ENCODE data around the gene CSPG4. TPM values are rescaled to one million over a fixed set of nuclear protein-coding genes. Genes with fewer than 3 reads are reported as not detected.
"Not testable (repeated sequence)": the region's sequence is repeated elsewhere in the genome, so short reads cannot be mapped to it uniquely, and the experiment has no call there.

CSPG4 gene
- total RNA-seq, 2 experiments from 2014 or later = 0.07 TPM; not detected in 1

DNA sequence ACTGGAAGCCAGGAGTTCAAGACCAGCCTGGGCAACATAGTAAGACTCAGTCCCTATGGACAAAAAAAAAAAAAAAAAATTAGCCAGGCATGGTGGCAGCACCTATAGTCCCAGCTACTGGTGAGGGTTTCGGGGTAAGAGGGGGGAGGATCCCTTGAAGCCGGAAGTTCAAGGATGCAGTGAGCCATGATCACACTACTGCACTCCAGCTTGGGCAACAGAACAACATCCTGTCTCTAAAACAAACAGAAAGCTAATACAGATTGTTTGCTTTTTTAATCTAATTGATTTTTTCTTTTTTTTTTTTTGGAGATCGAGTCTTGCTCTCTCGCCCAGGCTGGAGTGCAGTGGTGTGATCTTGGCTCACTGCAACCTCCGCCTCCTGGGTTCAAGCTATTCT, 71.0 kb downstream of the CSPG4 start:
- Mint-ChIP-seq H3K4me3 (no peak overlapping the region), H3K9me3 (ENCODE audit: low read depth) (no peaks in the 10 kb centered on the region), H3K27me3 (peaks cover 6% of the 10 kb centered on the region), H3K27ac (no peak overlapping the region), H3K36me3 (peaks cover 16% of the 10 kb centered on the region), H3K4me1 (peaks cover 29% of the 10 kb centered on the region)
- CTCF ChIA-PET = interaction anchor here (0.7 to 5.7 kb wide), 13 partner anchors 10 to 273 kb away, joined by 3 to 68 read pairs (median 16); partner anchors contain the start of genes MAN2C1, PTPN9, SIN3A and SNUPN
- ATAC-seq (no peak), DNase-seq (no peak)

DNA sequence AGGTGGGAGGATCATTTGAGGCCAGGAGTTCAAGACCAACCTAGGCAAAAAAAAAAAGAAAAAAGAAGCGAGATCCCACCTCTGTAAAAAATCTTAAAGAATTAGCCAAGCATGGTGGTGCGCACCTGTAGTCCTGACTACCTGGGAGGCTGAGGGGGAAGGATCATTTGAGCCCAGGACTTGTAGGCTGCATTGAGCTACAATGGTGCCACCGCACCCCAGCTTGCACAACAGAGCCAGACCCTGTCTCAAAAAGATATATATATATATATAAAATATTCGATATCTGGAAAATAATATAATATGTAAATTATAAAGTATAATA, 71.5 kb downstream of the CSPG4 start:
- H3K27me3 Mint-ChIP-seq = peaks cover 2% of the 10 kb centered on the region
- no peaks in the 10 kb centered on the region for H3K9me3 Mint-ChIP-seq (ENCODE audit: low read depth)
- ATAC-seq (no peak), DNase-seq (no peak)
- peak overlapping the region; percentile 91 for H3K4me3 Mint-ChIP-seq
- peaks cover 16% of the 10 kb centered on the region for H3K36me3 Mint-ChIP-seq
- CTCF ChIA-PET = interaction anchor here (0.7 to 5.7 kb wide), 18 partner anchors 9 to 273 kb away, joined by 3 to 68 read pairs (median 6); partner anchors contain the start of genes MAN2C1, PTPN9, SIN3A and SNUPN
- H3K27ac Mint-ChIP-seq = peak overlapping the region; percentile 93
- peaks cover 29% of the 10 kb centered on the region for H3K4me1 Mint-ChIP-seq

DNA sequence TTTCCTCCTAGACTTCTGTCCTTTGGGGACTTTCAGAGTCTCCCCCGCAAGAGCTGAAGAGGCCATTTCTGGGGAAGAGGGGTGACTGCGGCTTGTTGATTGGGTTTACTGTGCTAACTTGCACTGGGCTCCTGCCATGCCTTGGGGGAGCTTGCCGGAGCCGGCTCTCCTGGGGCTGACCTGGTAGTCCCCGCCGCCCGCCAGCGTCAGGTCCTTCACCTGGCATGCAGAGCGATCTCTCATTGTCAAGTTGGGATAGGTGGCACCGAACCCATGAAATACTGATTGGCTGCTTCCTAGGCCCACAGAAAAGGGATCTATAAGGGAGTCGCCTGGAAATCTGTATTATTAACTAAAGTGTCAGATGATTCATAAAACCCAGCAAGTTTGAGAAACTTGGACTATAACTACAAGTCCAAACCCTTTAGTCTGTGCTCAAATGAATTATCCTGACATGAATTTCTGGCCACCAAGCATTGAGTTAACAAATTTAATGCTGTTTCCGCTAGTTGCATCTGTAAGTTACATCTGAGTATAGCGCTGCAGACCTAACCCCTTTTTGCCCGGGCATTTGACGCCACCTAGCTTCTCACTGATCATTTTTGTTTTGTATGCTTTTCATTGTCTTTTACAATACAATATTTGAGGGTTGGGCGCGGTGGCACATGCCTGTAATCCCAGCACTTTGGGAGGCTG, 72.0 kb downstream of the CSPG4 start:
- ATAC-seq = peak; percentile 60
- Mint-ChIP-seq H3K27ac (peak overlapping the region; percentile 93), H3K9me3 (ENCODE audit: low read depth) (no peaks in the 10 kb centered on the region), H3K4me1 (peaks cover 33% of the 10 kb centered on the region), H3K4me3 (peak overlapping the region; percentile 91), H3K27me3 (no peaks in the 10 kb centered on the region), H3K36me3 (peaks cover 16% of the 10 kb centered on the region)
- peak; percentile 82 for DNase-seq
- CTCF ChIA-PET = interaction anchor here (0.6 to 5.7 kb wide), 23 partner anchors 9 to 272 kb away, joined by 3 to 68 read pairs (median 5); partner anchors contain the start of genes MAN2C1, PTPN9, SIN3A and SNUPN

DNA sequence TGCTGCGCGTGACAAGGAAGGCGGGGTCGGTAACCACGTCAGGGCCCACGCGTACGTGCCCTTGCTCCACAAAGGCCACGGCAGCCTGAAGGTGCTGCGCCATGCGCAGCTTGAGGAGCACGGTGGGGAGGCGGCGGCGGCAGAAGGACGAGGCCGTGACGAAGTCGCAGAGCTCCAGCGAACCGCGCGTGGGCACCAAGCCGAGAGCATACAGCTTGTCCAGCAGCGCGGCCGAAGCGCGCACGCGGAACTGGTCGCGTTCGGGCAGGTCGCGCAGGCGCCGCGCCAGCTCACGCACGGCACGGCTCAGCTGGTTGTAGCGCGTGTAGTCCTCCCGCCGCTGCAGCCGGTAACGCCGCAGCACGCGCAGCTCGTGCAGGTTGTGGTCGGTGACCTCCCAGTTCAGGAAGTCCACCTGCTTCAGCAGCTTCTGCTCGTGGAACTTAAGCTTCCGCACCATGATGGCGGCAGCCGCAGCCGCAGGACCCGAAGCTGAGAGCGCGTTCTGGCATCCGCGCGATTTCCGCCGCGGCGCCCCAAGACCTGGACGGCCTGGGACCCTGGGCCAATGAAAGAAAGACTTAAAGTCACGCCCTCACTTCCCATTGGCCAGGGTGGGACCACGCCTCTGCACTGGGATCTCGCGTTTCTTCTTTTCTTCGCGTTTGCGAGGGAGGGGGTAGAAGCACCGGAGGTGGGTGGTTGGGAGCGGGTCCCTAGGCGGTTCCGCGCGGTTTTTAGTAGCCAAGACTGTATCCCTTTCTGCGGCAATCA, 72.8 kb downstream of the CSPG4 start, which contains the start of gene IMP3:
IMP3 (minus strand) TSS at position 516 of the 774 bp plus-strand sequence; CDS start at position 460, 56 bp downstream.
- Mint-ChIP-seq H3K4me3 (peak within 1 kb of the TSS; percentile 91), H3K27ac (peak within 1 kb of the TSS; percentile 93), H3K4me1 (peaks cover 35% of the 10 kb centered on the region), H3K27me3 (no peaks in the 10 kb centered on the region), H3K36me3 (peaks cover 16% of the 10 kb centered on the region), H3K9me3 (ENCODE audit: low read depth) (no peaks in the 10 kb centered on the region)
- ATAC-seq (peak; percentile 94), DNase-seq (peak; percentile 98)
- CTCF ChIA-PET = interaction anchor here (0.6 to 5.7 kb wide), 21 partner anchors 8 to 287 kb away, joined by 3 to 68 read pairs (median 6); partner anchors contain the start of genes MAN2C1, PTPN9, SIN3A and SNUPN

DNA sequence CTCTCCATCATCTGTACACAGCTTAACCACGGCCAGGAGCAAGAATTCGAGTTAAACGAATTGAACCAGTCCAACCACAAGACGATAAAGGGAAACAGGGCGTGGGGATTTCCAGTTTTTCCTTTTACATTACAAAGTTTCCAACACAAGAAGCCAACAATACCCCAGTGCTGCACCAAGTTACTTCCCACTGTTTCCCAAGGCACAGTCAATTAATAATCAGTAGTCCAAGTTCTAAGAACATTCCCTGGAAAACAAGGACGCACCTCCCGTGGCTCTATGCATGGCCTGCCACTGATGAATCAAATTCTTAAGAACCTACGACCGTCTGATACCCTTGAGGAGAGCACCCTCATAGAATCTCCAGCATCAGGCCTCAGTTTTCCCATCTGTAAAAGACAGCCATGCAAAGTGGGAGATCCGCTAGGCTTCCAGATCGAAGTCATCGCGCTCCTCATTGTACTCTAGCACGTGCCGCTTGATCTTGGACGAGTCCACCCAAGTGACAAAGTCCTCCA, 73.4 kb downstream of the CSPG4 start:
- peak overlapping the region; percentile 93 for H3K27ac Mint-ChIP-seq
- DNase-seq (no peak), ATAC-seq (no peak)
- peak overlapping the region; percentile 91 for H3K4me3 Mint-ChIP-seq
- peaks cover 16% of the 10 kb centered on the region for H3K36me3 Mint-ChIP-seq
- no peaks in the 10 kb centered on the region for H3K27me3 Mint-ChIP-seq
- CTCF ChIA-PET = interaction anchor here (0.6 to 5.7 kb wide), 17 partner anchors 8 to 286 kb away, joined by 3 to 68 read pairs (median 8); partner anchors contain the start of genes MAN2C1, PTPN9, SIN3A and SNUPN
- peaks cover 35% of the 10 kb centered on the region for H3K4me1 Mint-ChIP-seq
- no peaks in the 10 kb centered on the region for H3K9me3 Mint-ChIP-seq (ENCODE audit: low read depth)

DNA sequence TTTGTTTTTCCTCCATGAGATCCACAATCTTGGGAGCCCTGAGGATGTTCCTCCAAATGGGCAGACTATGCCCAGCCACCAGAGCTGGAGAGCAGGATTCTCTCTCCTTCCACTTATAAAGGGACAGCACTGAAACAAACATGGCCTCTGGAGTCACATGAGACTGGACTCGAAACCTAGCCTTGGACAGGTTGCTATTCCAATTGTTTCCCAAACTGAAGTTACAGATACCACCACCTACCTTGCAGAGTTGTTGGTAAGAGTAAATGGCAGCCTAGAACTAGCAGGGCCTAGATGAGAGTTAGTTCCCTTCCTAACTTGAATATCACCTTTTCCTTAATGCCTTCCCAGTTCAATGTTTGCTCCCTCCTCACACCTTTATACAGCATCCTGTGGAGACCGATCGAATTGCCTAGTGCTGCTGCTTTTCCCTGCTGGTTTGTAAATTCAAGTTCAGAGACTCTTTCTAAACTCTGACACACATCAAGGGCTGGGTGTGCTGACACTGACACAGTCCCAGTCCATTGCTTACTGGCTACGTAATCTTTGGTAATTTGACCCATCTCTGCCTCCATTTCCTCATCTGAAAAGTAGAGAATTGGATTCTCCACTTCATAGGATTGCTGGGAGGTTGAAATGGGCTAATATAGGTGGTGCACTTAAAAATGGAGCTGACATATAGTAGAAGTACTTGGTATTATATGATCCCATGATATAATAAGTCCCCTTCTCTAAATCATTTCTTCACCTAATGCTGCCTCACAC, 75.2 kb downstream of the CSPG4 start:
- H3K36me3 Mint-ChIP-seq = peaks cover 16% of the 10 kb centered on the region
- no peaks in the 10 kb centered on the region for H3K9me3 Mint-ChIP-seq (ENCODE audit: low read depth)
- CTCF ChIA-PET = interaction anchor here (0.8 to 5.7 kb wide), 9 partner anchors 10 to 269 kb away, joined by 3 to 68 read pairs (median 20); partner anchors contain the start of genes MAN2C1, SIN3A, SNUPN and SNX33
- peak overlapping the region; percentile 91 for H3K4me3 Mint-ChIP-seq
- peak overlapping the region; percentile 1 for H3K27ac Mint-ChIP-seq
- no peak for DNase-seq
- no peaks in the 10 kb centered on the region for H3K27me3 Mint-ChIP-seq
- ATAC-seq = no peak
- peaks cover 35% of the 10 kb centered on the region for H3K4me1 Mint-ChIP-seq

DNA sequence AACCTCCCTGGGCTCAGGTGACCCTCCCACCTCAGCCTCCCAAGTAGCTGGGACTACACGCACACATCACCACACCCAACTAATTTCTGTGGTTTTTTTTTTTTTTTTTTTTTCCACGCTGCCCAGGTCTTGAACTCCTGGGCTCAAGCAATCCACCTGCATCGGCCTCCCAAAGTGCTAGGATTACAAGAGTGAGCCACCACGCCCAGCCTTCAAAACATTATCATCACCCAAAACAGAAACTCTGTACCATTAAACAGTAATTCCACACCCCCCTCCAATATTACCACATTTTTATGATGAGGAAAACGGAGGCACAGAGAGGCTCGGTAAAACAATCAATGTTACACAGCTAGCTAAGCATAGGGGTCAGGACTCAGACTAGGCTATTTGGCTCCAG, 76.6 kb downstream of the CSPG4 start:
- Mint-ChIP-seq H3K27me3 (no peaks in the 10 kb centered on the region), H3K4me3 (no peak overlapping the region), H3K27ac (no peak overlapping the region), H3K36me3 (peaks cover 16% of the 10 kb centered on the region), H3K4me1 (peaks cover 29% of the 10 kb centered on the region), H3K9me3 (ENCODE audit: low read depth) (no peaks in the 10 kb centered on the region)
- ATAC-seq = no peak
- CTCF ChIA-PET = interaction anchor here (1.1 to 3.3 kb wide), 2 partner anchors 9 to 182 kb away, joined by 4 to 20 read pairs; partner anchors contain the start of gene SNUPN
- DNase-seq = no peak

DNA sequence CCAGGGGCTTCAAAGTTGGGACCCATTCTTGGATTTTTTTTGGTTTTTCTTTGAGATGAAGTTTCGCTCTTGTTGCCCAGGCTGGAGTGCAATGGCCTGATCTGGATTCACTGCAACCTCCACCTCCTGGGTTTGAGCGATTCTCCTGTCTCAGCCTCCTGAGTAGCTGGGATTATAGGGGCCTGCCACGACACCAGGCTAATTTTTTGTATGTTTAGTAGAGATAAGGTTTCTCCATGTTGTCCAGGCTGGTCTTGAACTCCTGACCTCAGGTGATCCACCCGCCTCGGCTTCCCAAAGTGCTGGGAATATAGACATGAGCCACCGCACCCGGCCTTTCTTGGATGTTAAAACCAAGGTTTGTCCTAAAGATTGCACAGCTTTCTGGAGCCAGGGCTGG, 78.7 kb downstream of the CSPG4 start:
- not testable (repeated sequence) for DNase-seq; H3K9me3 Mint-ChIP-seq (ENCODE audit: low read depth); H3K27ac Mint-ChIP-seq; H3K4me3 Mint-ChIP-seq; ATAC-seq; H3K27me3 Mint-ChIP-seq
- peaks cover 24% of the 10 kb centered on the region for H3K4me1 Mint-ChIP-seq
- CTCF ChIA-PET = interaction anchor here (0.7 to 1.3 kb wide), 3 partner anchors 14 to 55 kb away, joined by 3 to 6 read pairs (median 3); partner anchors contain the start of genes PTPN9 and SNX33
- H3K36me3 Mint-ChIP-seq = peaks cover 10% of the 10 kb centered on the region

DNA sequence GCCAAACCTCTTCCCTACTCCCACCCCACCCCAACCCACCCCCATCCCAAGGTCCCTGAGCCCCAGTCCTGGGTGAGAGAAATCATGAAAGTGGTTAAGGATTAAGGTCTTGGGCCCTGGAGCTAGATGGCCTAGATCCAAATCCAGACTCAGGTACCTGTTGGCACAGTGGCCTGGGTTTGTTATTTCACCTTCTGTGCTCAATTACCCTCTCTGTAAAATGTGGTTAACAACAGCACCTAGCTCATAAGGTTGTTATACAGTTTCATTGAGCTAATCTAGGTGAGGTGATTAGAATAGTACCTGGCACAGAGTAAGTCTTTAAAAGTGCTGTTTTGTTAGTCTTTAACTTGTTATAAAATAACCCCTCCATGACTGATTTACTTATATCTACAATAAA, 80.7 kb downstream of the CSPG4 start:
- H3K4me1 Mint-ChIP-seq = peaks cover 14% of the 10 kb centered on the region
- no peaks in the 10 kb centered on the region for H3K36me3 Mint-ChIP-seq
- DNase-seq = no peak
- no peaks in the 10 kb centered on the region for H3K9me3 Mint-ChIP-seq (ENCODE audit: low read depth)
- H3K27ac Mint-ChIP-seq = no peak overlapping the region
- ATAC-seq = no peak
- no peaks in the 10 kb centered on the region for H3K27me3 Mint-ChIP-seq
- CTCF ChIA-PET = interaction anchor here (1.2 kb wide), 1 partner anchor 8 kb away, joined by 5 read pairs; the partner anchor contains the start of gene IMP3
- H3K4me3 Mint-ChIP-seq = no peak overlapping the region

DNA sequence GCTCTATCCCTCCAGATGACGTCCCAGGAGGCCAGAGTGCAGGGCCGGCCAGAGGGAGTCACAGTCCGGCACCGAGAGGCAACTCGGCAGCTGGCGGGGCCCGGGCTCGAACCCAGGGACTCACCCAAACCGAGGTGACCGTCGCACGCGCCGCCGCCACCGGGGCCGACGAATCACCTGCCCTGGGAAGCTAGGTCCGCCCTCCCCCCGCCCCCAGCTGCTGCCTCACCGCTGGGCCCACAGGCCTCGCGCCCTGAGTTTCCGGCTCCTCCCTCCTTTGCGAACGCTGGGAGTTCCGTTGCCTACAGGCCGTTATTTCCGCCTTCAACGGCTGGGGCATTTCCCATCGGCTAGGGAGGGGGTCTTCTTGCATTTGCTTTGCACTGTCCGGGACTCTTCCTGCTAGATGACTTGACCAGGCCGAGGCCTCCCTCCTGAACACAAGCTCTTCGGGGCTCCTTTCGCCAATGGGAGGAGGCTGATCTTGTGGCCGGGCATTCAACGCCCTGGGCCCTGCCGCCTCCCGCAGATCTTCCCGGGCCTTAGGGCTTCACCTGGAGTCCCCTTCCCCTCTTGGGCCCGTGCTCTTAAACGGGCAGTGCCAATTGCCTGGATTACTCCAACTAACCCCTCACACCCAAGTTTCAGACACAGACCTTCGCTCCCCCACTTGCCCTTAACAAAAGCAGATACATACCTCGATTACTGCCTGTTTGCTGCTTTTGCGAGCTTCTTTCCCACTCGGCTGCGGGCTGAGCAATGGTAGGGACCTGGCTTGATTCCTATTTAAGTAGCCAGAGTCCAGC, 86.9 kb downstream of the CSPG4 start, which contains the start of gene SNUPN:
SNUPN (minus strand) TSS at position 184 of the 806 bp plus-strand sequence. CDS start 4,674 bp downstream, outside the sequence.
- peak within 1 kb of the TSS; percentile 96 for H3K4me3 Mint-ChIP-seq
- H3K4me1 Mint-ChIP-seq = peaks cover 31% of the 10 kb centered on the region
- peak; percentile 97 for DNase-seq
- H3K27me3 Mint-ChIP-seq = no peaks in the 10 kb centered on the region
- H3K36me3 Mint-ChIP-seq = peaks cover 5% of the 10 kb centered on the region
- H3K27ac Mint-ChIP-seq = peak within 1 kb of the TSS; percentile 99
- no peaks in the 10 kb centered on the region for H3K9me3 Mint-ChIP-seq (ENCODE audit: low read depth)
- CTCF ChIA-PET = interaction anchor here (0.7 to 3.2 kb wide), 14 partner anchors 11 to 258 kb away, joined by 3 to 23 read pairs (median 5); partner anchors contain the start of genes IMP3 and SNX33
- peak; percentile 90 for ATAC-seq
